Liver (tissue), 9 donors: ENCODE results near the gene ANGEL2. TPM values are rescaled to one million over a fixed set of nuclear protein-coding genes. Genes with fewer than 3 reads are reported as not detected.
A peak's percentile ranks its signal among the peaks of the same experiment; 100 is the strongest.

Experiments used
- DNase-seq: peaks from one replicate; pipeline ENCODE4 v3.0.0-alpha.2; 2017; ENCODE audit warnings: low spot score
- H3K27ac ChIP-seq, 2 donors: one replicate each; pipeline ENCODE4 v1.7.0; 2013; ENCODE audit warnings: inconsistent platforms in 2 of 2, low read length in 2 of 2, control low read depth in 1 of 2, low read depth in 1 of 2, mild to moderate bottlenecking in 1 of 2
- H3K27me3 ChIP-seq, 4 donors: one replicate each; pipeline versions ENCODE4 v1.6.1 to v1.7.0; 2013; ENCODE audit warnings: low read length in 3 of 4, inconsistent platforms in 1 of 4, mild to moderate bottlenecking in 1 of 4, moderate library complexity in 1 of 4; ENCODE audit not compliant: control insufficient read depth in 4 of 4, insufficient read depth in 4 of 4
- H3K36me3 ChIP-seq, 4 donors: one replicate each; pipeline versions ENCODE4 v1.6.1 to v1.7.0; 2013; ENCODE audit warnings: low read length in 3 of 4, mild to moderate bottlenecking in 3 of 4, low read depth in 1 of 4, moderate library complexity in 1 of 4; ENCODE audit not compliant: control insufficient read depth in 4 of 4, insufficient read depth in 3 of 4
- H3K4me1 ChIP-seq, 4 donors: one replicate each; pipeline versions ENCODE4 v1.6.1 to v1.7.0; 2013; ENCODE audit warnings: low read length in 3 of 4, mild to moderate bottlenecking in 3 of 4, moderate library complexity in 1 of 4; ENCODE audit not compliant: control insufficient read depth in 4 of 4, insufficient read depth in 4 of 4
- H3K4me3 ChIP-seq, 3 donors: one replicate each; pipeline versions ENCODE4 v1.6.1 to v1.7.0; 2013; ENCODE audit warnings: low read length in 3 of 3, control low read depth in 1 of 3, low read depth in 1 of 3, mild to moderate bottlenecking in 1 of 3
- H3K9ac ChIP-seq, 2 donors: one replicate each; pipeline ENCODE4 v1.7.0; 2013; ENCODE audit warnings: low read length in 2 of 2, mild to moderate bottlenecking in 2 of 2, moderate library complexity in 2 of 2, control low read depth in 1 of 2, low read depth in 1 of 2
- H3K9me3 ChIP-seq, 4 donors: one replicate each; pipeline versions ENCODE4 v1.6.1 to v1.7.0; 2013; ENCODE audit warnings: low read length in 3 of 4; ENCODE audit not compliant: control insufficient read depth in 4 of 4
- ATF3 ChIP-seq: IDR thresholded peaks from 2 replicates; pipeline ENCODE4 v1.6.1; 2016; ENCODE audit warnings: antibody characterized with exemption
- CTCF ChIP-seq: fragments of 150-350 bp; IDR thresholded peaks from 2 replicates; pipeline ENCODE4 v1.5.1; 2017; ENCODE audit warnings: improper control_type of control experiment, low read depth, low read length; ENCODE audit not compliant: missing input control
- EGR1 ChIP-seq, 2 donors: IDR thresholded peaks; 2 replicates each; pipeline ENCODE4 v1.6.1; 2016 to 2018; ENCODE audit warnings: antibody characterized with exemption in 2 of 2, low read depth in 2 of 2
- FOXA1 ChIP-seq: IDR thresholded peaks from 2 replicates; pipeline ENCODE4 v1.6.1; 2016; ENCODE audit warnings: antibody characterized with exemption
- FOXA2 ChIP-seq: IDR thresholded peaks from 2 replicates; pipeline ENCODE4 v1.6.1; 2016; ENCODE audit warnings: antibody characterized with exemption
- GABPA ChIP-seq, 2 donors: IDR thresholded peaks in 1 of 2; conservative IDR thresholded peaks in 1 of 2; 2 replicates each; pipeline ENCODE4 v1.6.1; 2016; ENCODE audit warnings: antibody characterized with exemption in 2 of 2, mild to moderate bottlenecking in 1 of 2, moderate library complexity in 1 of 2
- HNF4A ChIP-seq, 2 donors: conservative IDR thresholded peaks; 2 replicates each; pipeline ENCODE4 v1.6.1; 2016; ENCODE audit warnings: antibody characterized with exemption in 2 of 2, mild to moderate bottlenecking in 2 of 2
- HNF4G ChIP-seq: IDR thresholded peaks from 2 replicates; pipeline ENCODE4 v1.6.1; 2016; ENCODE audit warnings: antibody characterized with exemption
- JUND ChIP-seq, 2 donors: IDR thresholded peaks; 2 replicates each; pipeline ENCODE4 v1.6.1; 2016; ENCODE audit warnings: antibody characterized with exemption in 2 of 2
- MAX ChIP-seq: IDR thresholded peaks from 2 replicates; pipeline ENCODE4 v1.6.1; 2016; ENCODE audit warnings: antibody characterized with exemption
- NR2F2 ChIP-seq: IDR thresholded peaks from 2 replicates; pipeline ENCODE4 v1.6.1; 2016; ENCODE audit warnings: antibody characterized with exemption
- RAD21 ChIP-seq, 2 donors: IDR thresholded peaks; 2 replicates each; pipeline ENCODE4 v1.6.1; 2016; ENCODE audit warnings: antibody characterized with exemption in 2 of 2, mild to moderate bottlenecking in 2 of 2
- REST ChIP-seq: IDR thresholded peaks from 2 replicates; pipeline ENCODE4 v1.6.1; 2016; ENCODE audit warnings: antibody characterized with exemption, mild to moderate bottlenecking
- RXRA ChIP-seq, 2 donors: IDR thresholded peaks; 2 replicates each; pipeline ENCODE4 v1.6.1; 2017 to 2018; ENCODE audit warnings: antibody characterized with exemption in 2 of 2, mild to moderate bottlenecking in 1 of 2
- SP1 ChIP-seq: IDR thresholded peaks from 2 replicates; pipeline ENCODE4 v1.6.1; 2018; ENCODE audit warnings: antibody characterized with exemption, mild to moderate bottlenecking
- TAF1 ChIP-seq: conservative IDR thresholded peaks from 2 replicates; pipeline ENCODE4 v1.6.1; 2016; ENCODE audit warnings: antibody characterized with exemption, mild to moderate bottlenecking
- YY1 ChIP-seq: IDR thresholded peaks from 2 replicates; pipeline ENCODE4 v1.6.1; 2016; ENCODE audit warnings: antibody characterized with exemption, mild to moderate bottlenecking
- ZBTB33 ChIP-seq: IDR thresholded peaks from 2 replicates; pipeline ENCODE4 v1.6.1; 2016; ENCODE audit warnings: antibody characterized with exemption
- WGBS: extraction: QIAGEN DNeasy Blood & Tissue Kit; methylation state at CpG from one replicate; pipeline ENCODE4 v1.1.7; 2013; 5-methylcytosine and 5-hydroxymethylcytosine counted together
- polyA plus RNA-seq, 2 donors: library from polyadenylated mRNA; stranded (reverse) in 1 of 2; unstranded in 1 of 2; fragments of 200-250 nt in 1 of 2; fragments of >200 nt in 1 of 2; fragmentation: Nextera tagmentation in 1 of 2; extraction: Ambion mirVana in 1 of 2; gene quantifications; one replicate each; pipeline versions ENCODE4 v1.2.1 to v1.2.3, GENCODE V29; 2013 to 2015
- total RNA-seq, 2 donors: library from RNA; depleted of rRNA; stranded (reverse); fragments of >200 nt; gene quantifications; one replicate each; pipeline ENCODE4 v1.2.3, GENCODE V29; 2014
- donor health status: healthy.
- donor health status: healthy.
- donor health status: healthy.
- donor health status: healthy.
- donor health status: healthy.

The ANGEL2 gene
- total RNA-seq (10 to 100 TPM; 23.3 to 31.1 TPM), polyA plus RNA-seq (1 to 10 TPM; 8.2 to 9.4 TPM)

- peaks cover 0 to 6% (median under 1%) of the 10 kb centered on the region in 4 donors for H3K36me3 ChIP-seq
- no peaks in the 10 kb centered on the region for H3K27me3 ChIP-seq
- DNase-seq: peak; percentile 92
- no peaks in the 10 kb centered on the region for H3K9me3 ChIP-seq
- peak within 1 kb of the TSS; percentile 69 to 84 for H3K27ac ChIP-seq
- H3K4me3 ChIP-seq: peak within 1 kb of the TSS; percentile 76 to 95 (median 93)
- peaks cover 0 to 9% (median 6%) of the 10 kb centered on the region in 4 donors for H3K4me1 ChIP-seq
- TF ChIP-seq ZBTB33 (peak; percentile 70), GABPA (IDR thresholded peaks at IDR 0.05 in 1 of 2, conservative IDR thresholded peaks at IDR 0.05 in 1 of 2) (peak in 1 of 2 donors; percentile 85), RAD21 (IDR thresholded peaks at IDR 0.05) (peak; percentile 14 to 27), FOXA2 (no peak), JUND (IDR thresholded peaks at IDR 0.05) (peak; percentile 28 to 59), EGR1 (IDR thresholded peaks at IDR 0.05; ENCODE audit: low read depth in 2 of 2) (peak in 1 of 2 donors; percentile 24), TAF1 (peak; percentile 67), CTCF (no peak), RXRA (IDR thresholded peaks at IDR 0.05) (peak; percentile 70 to 78), HNF4G (no peak), SP1 (peak; percentile 54), NR2F2 (no peak), REST (peak; percentile 68), YY1 (peak; percentile 99), ATF3 (no peak), HNF4A (conservative IDR thresholded peaks at IDR 0.05) (peak; percentile 25 to 59), MAX (peak; percentile 74), FOXA1 (no peak)
- under 1% methylated on average over 66 of the region's 66 CpGs for WGBS
- peak within 1 kb of the TSS; percentile 40 to 91 for H3K9ac ChIP-seq
Measured at GRCh38 chr1:213015099-213016050, at the start of gene ANGEL2. Gene ANGEL2, minus strand, starts transcription at chr1:213015867. Its CDS starts 196 bp downstream, at chr1:213015671.
